Measurements from ENCODE around the gene MMP23B.

Gene MMP23B

DNA sequence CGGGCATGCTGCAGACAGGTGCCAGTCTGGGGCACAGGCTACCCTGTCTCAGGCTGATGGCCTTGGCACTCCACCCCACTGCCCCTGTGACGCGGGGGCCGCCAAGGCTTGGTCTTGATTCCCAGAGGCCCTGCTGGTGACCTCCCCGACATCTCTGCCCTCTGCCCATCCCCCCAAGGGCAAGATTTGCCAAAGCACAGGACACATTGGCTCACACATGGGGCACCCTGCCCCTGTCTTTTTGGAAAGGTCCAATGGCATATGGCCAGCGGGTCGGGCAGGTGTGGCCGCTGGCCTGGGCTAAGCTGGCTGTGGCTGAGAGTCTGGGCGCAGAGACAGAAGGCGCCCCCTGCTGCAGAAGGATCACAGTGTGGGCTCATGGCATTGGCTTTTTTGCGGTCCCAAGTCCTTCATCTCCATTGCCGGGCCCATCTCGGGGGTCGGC is 12.0 kb upstream of the MMP23B start:
- no peak for DNase-seq (ENCODE audit: low read depth in 1 of 2, low spot score in 1 of 2)

DNA sequence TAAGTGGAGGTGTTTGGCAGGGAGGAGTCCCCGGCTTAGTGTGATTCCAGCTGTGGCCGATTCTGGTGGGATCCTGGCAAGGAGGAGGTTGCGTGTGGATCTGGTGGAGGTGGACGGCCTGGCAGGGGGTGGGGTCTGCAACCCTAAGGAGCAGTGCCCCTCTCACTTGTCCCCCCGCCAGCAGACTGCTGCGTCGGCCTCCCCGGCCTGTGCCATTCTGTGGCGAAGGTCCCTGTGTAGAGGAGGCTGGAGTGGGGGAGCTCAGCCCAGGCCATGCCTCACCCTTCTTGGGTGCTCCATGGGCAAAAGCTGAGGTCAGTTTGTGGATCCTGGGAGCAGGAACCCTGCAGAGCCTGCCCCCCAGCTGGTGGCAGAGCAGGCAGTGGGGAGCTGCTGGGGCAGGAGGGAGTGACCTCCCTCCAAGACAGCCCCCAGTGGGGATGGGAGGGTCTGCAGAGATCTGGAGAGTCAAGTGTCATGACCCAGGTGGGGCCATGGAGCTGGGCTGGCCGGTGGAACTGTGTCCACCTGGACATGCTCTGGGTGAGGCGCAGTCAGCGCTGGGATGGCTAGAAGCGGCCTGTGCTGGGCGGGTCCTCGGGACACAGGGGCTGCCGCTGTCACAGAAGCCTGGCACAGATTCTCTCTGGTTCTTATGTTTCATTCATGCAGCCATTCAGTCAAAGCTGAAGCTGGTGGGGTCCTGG is 11.4 kb upstream of the MMP23B start:
- no peak for DNase-seq (ENCODE audit: low read depth in 1 of 2, low spot score in 1 of 2)

DNA sequence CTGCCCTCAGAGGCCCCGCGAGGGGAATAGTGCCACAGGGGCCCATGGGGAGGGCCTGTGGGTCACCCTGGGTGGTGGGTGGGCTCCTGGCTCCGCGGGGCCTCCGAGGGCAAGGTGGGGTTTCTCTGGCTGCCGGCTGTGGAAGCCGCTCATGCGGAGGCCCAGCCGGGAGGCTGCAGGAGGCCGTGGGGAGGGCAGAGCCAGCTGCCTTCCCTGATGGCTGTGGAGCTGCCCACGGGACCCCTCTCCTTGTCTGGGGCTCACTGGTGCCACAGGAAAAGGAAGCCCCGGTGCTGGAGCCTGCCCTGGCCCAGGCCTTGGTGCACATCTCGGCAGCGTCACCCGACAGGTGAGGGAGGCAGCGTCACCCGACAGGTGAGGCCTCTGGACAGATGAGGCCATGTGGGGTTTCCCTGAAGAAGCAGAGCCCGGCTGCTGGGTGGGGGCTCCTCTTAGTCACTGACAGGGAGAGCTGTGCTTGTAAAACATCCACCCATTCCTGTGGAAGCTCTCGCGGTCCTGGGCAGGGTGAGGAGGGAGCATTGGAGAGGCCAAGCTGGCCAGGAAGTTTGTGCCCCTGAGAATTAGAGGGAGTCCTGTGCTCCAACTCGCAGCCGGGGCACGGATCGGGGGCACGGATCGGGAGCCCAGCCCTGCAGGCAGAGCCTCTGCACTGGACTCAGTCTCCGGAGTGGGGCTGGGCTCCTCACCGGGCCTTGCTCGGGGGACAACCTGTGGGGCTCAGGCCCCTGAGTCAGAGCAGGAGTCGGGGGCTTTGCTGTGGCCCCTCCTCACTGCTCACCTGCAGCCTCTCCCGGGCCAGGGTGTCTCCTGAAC is 10.6 kb upstream of the MMP23B start:
- DNase-seq (ENCODE audit: low read depth in 1 of 2, low spot score in 1 of 2): no peak

DNA sequence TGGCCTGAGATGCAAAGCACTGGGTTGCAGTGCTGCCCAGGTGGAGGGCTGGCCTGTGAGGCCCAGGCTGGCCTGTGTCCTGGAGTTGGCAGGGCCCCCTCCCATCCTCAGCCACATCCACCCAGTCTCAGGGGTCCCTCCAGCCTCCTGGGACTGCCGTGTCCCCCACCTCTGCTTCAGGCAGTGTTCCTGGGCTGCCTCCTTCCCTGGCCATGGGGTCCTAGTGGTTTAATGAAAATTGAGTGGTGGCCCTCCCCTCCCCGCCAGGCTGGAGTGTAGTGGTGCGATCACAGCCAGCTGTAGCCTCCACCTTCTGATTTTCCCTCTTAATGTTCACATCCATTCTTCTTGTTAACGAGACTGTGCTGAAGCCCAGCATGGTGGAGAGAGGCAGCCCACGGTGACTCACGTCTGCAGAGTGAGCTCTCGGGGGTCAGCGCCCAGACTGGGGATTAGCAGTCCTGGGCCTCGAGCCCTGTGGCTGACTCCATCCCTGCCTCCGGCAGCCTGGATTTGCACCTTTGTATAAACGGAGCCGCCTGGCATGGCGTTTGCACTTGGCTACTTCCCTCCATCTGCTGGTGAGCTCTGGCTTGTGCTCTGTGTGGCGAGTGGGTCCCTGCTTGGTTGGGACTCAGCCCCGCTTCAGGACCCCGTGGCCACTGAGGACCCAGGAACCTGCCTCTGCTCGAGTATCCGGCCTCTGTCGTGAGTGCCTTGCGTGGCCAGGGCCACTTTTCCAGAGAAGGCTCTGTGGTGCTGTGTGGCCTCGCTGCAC is 9.8 kb upstream of the MMP23B start:
- no peak for DNase-seq (ENCODE audit: low read depth in 1 of 2, low spot score in 1 of 2)

DNA sequence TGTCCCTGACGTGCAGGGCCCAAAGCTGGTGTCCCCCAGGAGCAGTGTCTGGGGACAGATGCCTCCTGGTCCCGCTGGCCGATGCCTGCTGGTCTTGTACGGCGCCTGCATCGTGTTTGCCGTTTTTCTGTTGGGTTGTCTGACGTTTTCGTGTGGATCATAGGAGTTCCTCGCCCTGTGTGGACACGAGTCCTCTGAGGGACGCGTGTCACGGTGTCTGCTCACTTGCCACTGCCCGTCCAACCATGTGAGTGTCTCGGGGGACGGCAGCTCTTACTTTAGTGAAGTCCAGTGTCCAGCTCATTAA is 9.2 kb upstream of the MMP23B start:
- DNase-seq (ENCODE audit: low read depth in 1 of 2, low spot score in 1 of 2): no peak

DNA sequence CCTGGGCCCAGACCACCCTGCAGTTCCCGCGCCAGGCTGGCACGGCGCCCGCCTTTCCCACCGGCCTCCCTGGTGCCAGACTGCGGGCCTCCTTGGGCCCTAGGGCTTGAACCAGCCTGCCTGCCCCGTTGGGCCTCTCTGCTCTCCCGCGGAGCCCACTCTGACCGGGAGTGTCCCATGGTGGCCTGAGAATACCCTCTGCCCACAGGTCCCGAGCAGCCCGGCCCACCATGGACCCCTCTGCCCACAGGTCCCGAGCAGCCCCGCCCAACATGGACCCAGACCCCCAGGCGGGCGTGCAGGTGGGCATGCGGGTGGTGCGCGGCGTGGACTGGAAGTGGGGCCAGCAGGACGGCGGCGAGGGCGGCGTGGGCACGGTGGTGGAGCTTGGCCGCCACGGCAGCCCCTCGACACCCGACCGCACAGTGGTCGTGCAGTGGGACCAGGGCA is 8.8 kb upstream of the MMP23B start:
- no peak for DNase-seq (ENCODE audit: low read depth in 1 of 2, low spot score in 1 of 2)

DNA sequence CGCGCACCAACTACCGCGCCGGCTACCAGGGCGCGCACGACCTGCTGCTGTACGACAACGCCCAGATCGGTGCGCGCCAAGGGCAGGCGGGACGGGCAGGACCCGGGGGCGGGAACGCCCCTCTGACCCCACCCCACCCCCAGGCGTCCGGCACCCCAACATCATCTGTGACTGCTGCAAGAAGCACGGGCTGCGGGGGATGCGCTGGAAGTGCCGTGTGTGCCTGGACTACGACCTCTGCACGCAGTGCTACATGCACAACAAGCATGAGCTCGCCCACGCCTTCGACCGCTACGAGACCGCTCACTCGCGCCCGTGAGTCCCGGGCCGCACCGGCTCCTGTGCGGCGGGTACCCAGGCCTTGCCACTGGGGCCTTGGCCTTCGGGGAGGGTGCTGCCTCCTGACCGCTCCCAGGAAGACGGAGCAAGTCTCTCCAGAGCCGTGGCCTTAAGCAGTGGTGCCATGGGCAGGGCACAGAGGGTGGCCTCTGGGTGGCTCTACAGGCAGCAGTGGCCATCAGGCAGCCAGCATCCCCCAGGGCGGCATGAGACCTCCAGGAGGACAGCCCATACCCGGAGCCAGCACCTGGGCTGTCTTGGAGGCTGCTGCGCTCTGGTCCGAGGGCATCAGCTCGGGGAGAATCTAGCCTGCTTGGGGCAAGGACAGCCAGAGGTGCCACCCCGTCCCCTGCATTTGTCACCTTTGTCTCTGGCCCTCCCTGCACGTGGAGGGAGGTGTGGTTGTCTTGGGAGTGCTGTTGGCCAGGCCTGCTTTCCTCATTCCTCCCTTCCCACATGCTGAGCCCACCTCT is 8.1 kb upstream of the MMP23B start:
- DNase-seq (ENCODE audit: low read depth in 1 of 2, low spot score in 1 of 2): no peak

DNA sequence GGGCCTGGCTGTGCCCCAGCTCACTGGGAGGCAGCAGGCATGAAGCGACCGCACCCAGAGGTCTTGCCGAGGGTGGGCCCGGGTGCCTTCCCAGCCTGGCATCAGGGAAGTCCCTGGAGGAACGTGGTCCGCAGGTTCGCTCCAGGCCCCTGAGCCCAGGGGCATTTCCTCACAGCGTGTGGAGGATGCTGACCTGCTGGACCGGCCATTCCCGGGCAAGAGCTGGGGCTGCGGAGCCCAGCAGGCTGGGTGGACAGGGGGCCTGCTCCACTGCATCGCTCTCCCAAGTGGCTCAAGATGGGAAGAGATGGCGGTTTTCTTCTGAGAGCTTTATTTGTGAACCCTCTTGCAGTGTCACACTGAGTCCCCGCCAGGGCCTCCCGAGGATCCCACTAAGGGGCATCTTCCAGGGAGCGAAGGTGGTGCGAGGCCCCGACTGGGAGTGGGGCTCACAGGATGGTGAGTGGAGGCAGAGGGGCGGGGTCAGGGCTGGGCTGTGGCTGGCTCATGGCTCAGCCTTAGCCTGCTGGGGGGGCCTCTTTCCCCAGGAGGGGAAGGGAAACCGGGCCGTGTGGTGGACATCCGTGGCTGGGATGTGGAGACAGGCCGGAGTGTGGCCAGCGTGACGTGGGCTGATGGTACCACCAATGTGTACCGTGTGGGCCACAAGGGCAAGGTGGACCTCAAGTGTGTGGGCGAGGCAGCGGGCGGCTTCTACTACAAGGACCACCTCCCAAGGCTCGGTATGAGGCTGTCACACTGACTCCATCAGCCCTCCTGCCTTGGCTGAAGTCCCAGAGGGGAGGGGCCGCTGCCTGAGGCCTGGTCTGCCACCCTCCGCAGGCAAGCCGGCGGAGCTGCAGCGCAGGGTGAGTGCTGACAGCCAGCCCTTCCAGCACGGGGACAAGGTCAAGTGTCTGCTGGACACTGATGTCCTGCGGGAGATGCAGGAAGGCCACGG is 7.2 kb upstream of the MMP23B start:
- no peak for DNase-seq (ENCODE audit: low read depth in 1 of 2, low spot score in 1 of 2)

DNA sequence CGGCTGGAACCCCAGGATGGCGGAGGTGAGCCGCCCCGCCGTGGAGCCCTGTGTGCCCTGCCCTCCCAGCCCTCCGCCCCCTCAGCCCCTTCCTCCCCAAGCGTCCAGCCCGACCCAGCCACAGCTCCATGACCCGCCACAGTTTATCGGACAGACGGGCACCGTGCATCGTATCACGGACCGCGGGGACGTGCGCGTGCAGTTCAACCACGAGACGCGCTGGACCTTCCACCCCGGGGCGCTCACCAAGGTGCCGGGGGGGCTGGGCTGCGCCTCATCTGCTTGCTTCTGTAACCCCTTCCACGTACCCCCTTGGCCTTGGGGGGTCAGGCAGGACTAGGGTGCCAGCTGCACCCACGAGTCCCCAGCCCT is 6.6 kb upstream of the MMP23B start:
- no peak for DNase-seq (ENCODE audit: low read depth in 1 of 2, low spot score in 1 of 2)

DNA sequence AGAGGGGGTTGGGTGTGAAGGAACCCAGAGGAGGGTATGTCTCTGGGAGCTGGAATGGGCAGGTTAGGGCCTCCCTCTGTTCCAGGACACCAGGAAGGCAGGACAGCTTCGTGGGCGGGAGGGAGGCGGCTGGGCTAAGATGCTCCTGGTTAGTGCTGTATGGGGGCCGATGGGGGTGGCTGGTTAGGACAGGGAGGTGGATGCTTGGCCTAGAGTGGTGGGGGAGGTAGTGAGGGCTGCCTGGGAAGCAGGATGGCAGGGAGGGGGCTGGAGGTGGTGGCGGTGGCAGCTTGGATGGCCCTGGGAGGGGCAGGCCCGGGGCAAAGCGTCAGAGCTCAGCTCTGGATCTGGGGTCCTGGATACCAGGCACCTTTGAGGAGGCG is 6.2 kb upstream of the MMP23B start:
- DNase-seq (ENCODE audit: low read depth in 1 of 2, low spot score in 1 of 2): no peak

DNA sequence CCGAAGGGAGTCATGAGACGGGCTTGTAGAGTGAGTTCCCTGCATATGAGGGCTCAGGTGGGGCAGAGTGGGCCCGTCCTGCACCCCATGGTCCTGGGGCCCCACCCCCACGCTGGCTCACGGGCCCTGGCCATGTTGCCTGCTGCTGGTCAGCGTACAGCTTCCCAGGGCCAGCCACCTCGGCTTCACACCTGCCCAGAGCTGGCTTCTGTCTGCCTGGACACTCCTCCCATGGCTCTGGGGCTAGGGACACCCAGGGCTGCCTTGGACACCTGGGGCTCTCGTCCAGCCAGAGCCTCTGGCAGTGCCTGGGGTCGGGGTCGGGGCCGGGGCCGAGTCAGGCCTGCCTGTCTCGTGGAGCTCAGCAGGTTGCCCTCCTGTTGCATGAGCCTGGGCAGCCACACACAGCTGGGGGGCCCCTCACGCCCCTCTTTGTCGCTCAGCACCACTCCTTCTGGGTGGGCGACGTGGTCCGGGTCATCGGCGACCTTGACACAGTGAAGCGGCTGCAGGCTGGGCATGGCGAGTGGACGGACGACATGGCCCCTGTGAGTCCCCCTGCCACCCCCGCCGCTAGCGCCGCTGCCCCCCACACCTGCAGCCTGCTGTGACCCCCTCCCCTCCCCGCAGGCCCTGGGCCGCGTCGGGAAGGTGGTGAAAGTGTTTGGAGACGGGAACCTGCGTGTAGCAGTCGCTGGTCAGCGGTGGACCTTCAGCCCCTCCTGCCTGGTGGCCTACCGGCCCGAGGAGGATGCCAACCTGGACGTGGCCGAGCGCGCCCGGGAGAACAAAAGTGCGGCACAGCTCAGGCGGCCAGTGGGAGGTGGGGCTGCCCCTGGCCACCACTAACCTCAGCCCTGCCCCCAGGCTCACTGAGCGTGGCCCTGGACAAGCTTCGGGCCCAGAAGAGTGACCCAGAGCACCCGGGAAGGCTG is 5.5 kb upstream of the MMP23B start:
- no peak for DNase-seq (ENCODE audit: low read depth in 1 of 2, low spot score in 1 of 2)

DNA sequence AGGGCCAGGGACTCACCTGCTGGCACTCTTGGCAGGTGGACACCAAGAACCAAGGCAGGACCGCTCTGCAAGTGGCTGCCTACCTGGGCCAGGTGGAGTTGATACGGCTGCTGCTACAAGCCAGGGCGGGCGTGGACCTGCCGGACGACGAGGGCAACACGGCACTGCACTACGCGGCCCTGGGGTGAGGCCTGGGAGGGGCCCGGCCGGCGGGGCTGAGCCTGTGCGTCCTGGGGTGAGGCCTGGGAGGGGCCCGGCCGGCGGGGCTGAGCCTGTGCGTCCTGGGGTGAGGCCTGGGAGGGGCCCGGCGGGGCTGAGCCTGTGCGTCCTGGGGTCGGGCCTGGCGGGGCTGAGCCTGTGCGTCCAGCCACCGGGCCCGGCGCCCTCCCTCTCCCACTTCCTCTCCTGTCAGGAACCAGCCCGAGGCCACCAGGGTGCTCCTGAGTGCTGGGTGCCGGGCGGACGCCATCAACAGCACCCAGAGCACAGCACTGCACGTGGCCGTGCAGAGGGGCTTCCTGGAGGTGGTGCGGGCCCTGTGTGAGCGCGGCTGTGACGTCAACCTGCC is 4.6 kb upstream of the MMP23B start:
- no peak for DNase-seq (ENCODE audit: low read depth in 1 of 2, low spot score in 1 of 2)

DNA sequence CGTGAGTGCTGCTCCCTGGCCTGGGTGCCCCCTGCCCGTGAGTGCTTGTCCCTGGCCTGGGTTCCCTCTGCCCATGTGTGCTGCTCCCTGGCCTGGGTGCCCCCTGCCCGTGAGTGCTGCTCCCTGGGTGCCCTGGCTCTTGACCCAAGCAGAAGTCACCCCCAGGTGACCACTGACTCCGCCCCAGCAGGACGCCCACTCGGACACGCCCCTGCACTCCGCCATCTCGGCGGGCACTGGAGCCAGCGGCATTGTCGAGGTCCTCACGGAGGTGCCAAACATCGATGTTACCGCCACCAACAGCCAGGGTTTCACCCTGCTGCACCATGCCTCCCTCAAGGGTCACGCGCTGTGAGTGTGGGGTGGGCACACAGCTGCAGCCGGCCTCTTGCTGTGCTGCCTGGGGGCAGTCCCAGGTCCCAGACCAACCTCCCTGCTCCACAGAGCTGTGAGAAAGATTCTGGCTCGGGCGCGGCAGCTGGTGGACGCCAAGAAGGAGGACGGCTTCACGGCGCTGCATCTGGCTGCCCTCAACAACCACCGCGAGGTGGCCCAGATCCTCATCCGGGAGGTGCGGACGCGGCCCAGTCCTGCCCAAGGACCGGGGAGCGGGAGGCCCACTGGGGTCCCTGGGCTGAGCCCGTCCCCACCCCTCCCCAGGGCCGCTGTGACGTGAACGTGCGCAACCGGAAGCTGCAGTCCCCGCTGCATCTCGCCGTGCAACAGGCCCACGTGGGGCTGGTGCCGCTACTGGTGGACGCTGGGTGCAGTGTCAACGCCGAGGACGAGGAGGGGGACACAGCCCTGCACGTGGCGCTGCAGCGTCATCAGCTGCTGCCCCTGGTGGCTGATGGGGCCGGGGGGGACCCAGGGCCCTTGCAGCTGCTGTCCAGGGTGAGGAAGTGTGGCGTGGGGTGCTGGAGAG is 3.9 kb upstream of the MMP23B start:
- DNase-seq (ENCODE audit: low read depth in 1 of 2, low spot score in 1 of 2): no peak

DNA sequence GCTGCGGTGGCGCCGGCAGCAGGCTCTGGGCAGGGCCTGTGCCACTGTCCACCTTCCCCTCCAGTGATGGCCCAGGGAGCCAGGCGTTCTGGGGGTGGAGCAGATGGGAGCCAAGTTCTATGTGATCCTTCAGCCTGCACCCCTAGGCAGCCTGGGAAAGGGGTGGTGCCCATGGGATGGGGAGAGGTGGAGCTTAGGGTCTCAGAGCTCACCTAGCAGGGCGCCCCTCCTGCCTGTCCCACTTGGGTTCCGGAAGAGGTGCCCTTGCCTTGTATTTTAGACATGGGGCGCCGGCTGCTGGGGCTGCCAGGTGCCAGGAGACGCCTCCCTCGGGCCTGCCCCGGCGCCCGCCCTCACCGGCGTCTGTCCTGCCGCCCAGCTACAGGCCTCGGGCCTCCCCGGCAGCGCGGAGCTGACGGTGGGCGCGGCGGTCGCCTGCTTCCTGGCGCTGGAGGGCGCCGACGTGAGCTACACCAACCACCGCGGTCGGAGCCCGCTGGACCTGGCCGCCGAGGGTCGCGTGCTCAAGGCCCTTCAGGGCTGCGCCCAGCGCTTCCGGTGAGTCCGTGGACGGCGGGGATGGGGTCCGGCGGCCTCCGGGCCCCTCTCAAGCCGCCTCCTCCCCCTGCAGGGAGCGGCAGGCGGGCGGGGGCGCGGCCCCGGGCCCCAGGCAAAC is 3.1 kb upstream of the MMP23B start:
- no peak for DNase-seq (ENCODE audit: low read depth in 1 of 2, low spot score in 1 of 2)

DNA sequence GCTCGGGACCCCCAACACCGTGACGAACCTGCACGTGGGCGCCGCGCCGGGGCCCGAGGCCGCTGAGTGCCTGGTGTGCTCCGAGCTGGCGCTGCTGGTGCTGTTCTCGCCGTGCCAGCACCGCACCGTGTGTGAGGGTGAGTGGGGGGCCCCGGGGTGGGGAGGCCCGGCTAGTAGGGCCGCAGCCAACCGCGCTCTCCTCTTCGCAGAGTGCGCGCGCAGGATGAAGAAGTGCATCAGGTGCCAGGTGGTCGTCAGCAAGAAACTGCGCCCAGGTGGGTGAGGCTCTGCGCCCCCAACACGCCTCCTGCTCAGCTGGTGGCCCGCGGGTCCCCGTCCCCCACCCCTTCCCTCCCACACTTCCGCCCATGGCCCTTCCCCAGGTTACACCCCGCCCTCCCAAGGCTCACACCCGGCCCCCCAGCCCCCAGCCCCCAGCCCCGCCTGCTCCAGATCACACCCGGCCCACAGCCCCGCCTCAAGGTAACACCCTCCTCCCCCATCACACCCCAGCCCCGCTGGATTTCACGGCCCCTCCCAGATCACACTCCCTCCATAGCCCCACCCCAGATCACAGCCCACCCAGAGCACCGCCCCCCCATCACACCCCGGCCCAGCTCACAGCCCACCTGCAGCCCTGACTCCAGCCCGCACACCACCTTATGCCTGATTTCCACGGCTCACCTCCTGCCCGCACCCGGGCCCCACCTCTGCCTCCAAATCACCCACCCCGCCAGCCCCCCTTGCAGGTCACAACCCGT is 2.4 kb upstream of the MMP23B start:
- peak in 1 of 2 donors; percentile 48 for DNase-seq (ENCODE audit: low read depth in 1 of 2, low spot score in 1 of 2)
